ENCODE results near the gene RUNX1.

RUNX1 gene

GRCh38 chr21:34924194-34924593, 124.9 kb downstream of the RUNX1 start:
- DNase-seq (ENCODE audit: low read depth, low spot score), result no peak

DNA sequence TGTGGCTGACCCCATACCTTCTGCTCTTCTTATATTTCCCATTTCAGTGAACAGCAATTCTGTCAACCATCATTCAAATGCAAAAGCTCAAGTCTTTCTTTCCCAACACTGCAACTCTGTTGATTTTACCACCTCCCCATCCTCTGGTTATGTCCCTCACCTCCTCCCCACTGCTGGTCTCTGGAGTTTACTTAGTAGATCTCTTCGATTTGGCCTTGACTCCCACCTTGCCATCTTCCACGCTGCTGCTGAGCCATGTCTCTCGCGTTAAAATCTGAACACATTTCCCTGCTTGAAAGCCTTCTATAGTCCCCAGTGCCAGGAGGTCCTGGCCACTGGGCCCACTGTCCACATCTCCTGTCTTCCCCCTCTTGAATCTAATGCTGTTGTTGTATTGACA, 125.5 kb downstream of the RUNX1 start:
- DNase-seq (ENCODE audit: low read depth, low spot score), result no peak

DNA sequence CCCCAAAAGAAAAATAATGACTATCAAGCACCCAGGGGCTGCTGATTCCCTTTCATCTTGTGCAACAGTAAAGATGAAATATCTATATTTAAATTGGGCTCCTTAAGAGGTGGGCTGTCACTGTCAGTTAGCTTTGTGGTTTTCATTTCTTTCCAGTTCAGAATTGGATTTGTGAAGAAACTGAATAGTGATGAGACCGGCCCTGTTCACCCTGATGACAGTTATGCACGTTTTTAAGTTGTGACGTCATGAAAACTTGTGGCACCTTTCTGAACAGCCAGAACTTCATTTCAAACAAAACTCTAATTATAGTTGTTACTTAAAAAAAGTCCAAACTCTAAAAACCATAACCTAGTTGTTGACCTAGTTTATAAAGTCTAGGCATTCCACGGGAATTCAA, 125.9 kb downstream of the RUNX1 start:
- DNase-seq (ENCODE audit: low read depth, low spot score), result no peak

GRCh38 chr21:34922479-34922878, 126.6 kb downstream of the RUNX1 start:
- no peak for DNase-seq (ENCODE audit: low read depth, low spot score)

- no peak for DNase-seq (ENCODE audit: low read depth, low spot score)
Observed at GRCh38 chr21:34921151-34921550, 128.0 kb downstream of the RUNX1 start.

DNA sequence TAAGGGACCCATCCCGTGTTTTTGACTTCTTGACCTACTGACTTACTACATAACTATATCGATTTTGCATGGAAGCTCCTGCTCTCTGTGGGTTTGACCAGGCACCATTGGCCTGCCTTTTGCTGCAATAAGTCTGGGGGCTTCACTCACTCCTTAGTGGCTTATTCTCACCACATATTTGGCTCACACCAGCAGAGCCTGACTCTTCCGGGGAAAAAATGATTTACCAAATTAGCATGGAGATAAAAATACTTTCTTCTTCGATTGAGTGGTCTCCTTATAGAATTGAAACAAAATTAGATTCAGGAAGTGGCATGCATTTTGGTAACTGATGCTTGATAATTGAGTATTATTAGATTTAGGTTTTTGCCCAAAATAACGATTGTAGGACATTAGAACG, 129.7 kb downstream of the RUNX1 start:
- DNase-seq (ENCODE audit: low read depth, low spot score), result no peak

DNA sequence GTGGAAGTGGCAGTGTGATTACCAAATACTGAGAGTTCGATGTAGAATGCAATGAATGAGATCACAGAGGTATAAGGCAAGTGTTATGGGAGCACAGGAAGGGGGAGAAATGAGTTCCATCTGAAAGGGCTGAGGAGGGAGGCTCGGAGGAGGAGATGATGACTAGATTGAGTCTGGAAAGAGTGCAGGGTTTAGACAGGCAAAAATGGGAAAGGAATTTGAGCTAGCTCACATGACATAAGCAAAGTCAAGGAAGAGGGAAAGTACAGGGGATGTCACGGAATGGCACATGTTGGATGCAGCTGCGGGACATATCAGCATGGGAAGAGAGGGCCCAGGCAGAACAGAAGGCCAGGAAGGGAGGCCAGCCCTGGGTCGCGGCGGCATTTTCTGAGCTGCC, 132.7 kb downstream of the RUNX1 start:
- DNase-seq (ENCODE audit: low read depth, low spot score), result no peak

GRCh38 chr21:34915364-34915841, 133.7 kb downstream of the RUNX1 start:
- no peak for DNase-seq (ENCODE audit: low read depth, low spot score)

DNA sequence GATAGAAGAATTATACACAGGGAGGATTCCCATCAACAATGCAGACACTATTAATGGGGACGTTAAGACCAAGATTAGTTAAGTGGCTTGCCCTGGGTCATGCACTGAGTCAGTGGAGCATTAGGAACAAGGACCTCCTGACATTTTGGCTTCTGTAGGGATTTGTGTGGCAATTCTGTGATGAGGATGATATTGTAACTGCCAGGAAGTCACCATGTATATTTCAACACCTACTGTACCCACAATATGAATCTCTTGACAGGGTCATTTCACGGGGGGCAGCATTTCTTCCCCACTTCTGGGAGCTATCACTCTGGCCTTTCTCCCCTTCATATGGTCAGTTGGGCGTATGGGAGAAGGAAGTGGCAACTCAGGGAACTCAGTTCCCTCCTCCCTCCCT, 134.9 kb downstream of the RUNX1 start:
- no peak for DNase-seq (ENCODE audit: low read depth, low spot score)

GRCh38 chr21:34913811-34914210, 135.3 kb downstream of the RUNX1 start:
- DNase-seq (ENCODE audit: low read depth, low spot score), result no peak

GRCh38 chr21:34912022-34912945, 136.8 kb downstream of the RUNX1 start:
- no peak for DNase-seq (ENCODE audit: low read depth, low spot score)

DNA sequence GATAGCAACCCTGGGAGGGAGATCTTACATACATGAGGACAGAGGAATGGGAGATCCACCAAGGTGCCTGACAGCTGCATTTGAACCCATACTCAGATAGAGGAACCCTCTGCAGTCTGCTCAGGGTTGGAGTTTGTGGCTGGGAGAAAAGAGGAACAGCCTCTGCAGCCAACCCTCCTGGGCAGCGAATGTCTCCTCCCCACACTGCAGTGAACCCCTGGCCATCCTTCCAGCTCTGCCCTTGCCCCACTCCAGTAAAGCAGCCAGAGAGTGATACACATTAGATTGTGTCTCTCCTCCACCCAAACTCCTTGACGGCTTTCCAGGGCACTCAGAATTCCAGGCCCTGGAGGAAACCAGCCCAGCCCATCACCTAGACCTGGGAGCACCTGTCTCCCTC, 137.7 kb downstream of the RUNX1 start:
- DNase-seq (ENCODE audit: low read depth, low spot score), result no peak

DNA sequence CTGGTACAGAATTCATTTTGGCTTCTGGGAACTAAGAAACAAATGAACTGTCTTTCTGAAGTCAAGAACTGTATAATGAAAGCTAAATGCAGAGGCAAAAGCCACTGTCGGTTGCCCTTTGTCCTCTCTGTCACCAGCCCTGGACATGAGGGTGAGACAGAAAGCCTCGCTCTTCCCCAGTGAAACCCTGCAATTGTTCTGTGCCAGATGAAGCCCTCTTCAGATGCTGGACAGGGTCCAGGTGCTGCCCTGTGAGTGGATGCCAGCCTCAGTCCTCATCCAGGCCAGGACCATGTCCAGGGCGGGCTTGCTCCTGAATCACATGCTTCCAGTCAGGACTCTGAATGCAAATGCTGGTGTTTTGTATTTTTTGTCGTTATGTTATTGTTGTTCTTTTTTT, 138.7 kb downstream of the RUNX1 start:
- DNase-seq (ENCODE audit: low read depth, low spot score), result no peak

- DNase-seq (ENCODE audit: low read depth, low spot score), result no peak
Observed at GRCh38 chr21:34909492-34910292, 139.4 kb downstream of the RUNX1 start.

GRCh38 chr21:34908419-34909055, 140.6 kb downstream of the RUNX1 start:
- DNase-seq (ENCODE audit: low read depth, low spot score), result no peak

DNA sequence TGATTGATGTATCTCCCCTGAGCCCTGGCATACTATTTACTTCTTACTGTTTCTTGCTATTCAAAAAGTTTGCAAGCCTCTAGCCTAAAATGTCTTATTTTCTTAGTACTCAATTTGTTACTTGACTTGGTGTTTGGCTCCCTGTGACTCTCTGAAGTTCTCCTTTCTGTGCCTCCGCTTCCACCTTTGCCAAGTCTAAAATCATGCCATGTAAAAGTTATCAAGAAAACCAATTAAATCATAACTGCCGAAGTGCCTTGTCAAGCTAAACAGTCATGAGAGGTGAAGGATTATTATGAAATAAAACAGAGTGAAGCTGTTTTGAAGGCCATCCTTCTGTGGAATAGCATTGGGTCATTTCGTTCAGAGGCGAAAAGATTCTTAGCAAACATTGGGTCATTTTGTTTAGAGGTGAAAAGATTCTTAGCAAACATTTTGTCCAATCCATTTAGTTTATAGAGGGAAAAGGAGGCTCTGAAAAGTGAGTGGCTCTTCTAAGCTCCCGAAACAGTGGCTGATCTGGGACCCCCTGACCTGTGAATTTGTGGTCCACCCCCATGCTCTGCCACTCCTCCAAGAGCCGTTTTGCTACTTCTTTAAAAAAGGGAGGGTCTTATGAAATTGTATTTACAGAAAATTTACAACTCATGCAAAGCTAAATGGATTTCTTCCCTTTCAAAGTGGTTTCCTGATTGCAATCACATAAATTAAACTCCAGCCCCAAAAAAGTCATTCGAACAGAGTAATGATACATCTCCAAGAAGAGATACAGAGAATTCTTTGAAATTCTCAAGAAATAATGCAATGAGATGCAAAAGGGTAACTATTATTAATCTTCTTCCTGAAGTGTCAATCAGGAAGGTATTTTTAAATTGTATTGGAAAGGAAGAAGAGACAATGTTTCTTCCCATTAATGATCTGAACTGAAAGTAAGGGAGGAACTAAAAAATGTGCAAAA, 141.4 kb downstream of the RUNX1 start:
- DNase-seq (ENCODE audit: low read depth, low spot score), result no peak

DNA sequence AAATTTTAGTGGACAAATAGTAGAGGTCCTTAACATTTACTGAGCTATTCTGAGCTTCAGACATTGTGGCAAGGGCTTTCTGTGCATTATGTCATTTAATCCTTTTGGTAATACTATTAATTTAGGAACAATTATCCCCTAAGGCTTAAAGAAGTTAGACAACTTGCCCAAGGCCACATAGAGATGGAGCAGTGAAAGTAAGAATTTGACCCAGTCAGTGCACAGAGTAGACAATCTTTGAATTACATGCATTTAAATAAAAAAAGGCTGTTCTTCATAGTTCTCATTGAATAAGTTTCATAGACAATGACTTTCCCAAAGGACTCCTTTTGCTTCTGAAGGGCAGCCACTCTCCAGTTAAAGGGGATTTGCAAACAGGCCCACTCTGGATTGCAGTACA, 142.7 kb downstream of the RUNX1 start:
- DNase-seq (ENCODE audit: low read depth, low spot score), result no peak

DNA sequence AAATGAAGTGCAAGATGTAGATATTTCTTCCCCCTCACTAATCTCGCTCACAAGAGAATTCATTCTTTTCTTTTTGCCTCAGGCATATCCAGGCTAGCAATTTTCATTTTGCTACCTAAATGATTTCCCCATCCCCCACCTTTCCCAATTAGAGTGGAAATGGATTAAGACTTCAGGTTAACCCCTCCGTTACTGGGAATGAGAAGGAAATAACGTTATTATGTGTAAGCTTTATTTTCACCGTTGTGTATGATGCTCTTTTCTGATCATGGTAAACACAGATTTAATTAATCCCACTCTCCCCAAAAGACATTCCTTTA, 143.9 kb downstream of the RUNX1 start:
- no peak for DNase-seq (ENCODE audit: low read depth, low spot score)

DNA sequence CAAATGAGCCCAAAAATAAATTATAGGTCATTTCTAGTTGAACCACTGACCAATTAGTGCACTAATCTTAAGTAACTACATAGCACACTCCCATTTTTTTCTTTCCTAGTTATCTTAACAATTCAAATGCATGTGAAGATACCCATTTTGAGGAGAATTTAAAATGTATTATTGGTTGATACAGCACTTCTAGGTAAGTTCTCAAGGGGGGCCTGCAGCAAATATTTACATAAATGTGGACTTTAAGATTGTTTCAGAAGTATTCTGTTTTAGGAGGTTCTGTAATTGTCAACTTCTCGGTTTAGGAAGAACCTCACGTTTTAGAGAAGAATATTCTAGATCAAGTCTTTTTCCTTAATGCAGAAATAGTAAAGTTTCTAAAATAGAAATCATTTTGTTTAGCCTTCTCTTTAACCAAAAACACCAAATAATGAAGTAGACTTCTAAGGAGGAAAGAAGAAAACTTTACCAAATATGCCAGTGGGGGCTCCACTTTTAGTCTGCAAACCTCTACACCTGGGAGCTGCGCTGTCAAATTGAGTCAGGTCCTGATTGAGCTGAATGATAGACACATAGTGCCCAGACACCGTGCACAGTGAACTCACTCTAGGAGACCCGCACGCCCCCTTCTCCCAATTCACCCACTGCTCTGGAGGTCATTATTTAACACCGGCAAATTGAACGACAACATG, 144.4 kb downstream of the RUNX1 start:
- no peak for DNase-seq (ENCODE audit: low read depth, low spot score)

DNA sequence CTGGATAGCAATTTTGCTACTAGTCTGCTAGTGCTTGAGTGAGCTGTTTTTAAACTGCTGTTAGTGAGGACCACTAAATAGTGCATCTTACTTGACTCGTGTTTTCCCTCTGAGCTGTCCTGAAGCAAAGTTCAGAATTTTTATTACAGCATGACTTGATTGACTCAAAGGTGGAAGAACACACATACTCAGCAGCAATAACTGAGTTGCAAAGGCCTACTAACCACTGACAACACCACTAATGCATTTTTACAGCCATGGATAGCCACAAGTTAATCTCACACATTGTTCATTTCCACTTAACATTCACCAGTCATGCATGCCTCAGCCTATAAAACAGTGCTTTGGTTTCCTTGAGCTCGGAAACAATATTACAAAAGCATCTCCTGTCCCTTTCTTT, 148.7 kb downstream of the RUNX1 start:
- no peak for DNase-seq (ENCODE audit: low read depth, low spot score)

DNA sequence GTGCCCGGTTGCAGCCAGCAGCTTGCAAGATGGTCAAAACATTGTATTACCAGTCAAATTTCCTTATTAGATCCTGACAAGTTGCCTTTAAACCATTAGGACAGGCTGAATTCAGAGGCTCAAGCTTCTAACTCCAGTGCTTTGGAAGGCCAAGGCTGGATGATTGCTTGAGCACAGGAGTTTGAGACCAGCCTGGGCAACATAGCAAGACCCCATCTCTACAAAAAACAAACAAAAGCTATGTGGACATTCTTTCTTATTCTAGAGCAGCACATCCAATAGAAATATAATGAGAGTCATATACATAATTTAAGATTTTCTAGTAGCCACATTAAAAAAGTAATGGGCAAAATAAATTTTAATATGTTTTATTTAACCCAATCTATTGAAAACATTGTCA, 149.3 kb downstream of the RUNX1 start:
- DNase-seq (ENCODE audit: low read depth, low spot score), result no peak
